H1 (cell line): Measurements from ENCODE around the gene GABRB2. TPM values are rescaled to one million over a fixed set of nuclear protein-coding genes. Genes with fewer than 3 reads are reported as not detected.

Source experiments
- HDAC2 ChIP-seq, 2 experiments: fragments of 300-600 bp in 1 of 2; sonication (generic) in 1 of 2; IDR thresholded peaks; 2 replicates each; pipeline ENCODE4 v1.6.1; 2011 to 2012; ENCODE audit warnings: low read depth in 2 of 2, low read length in 2 of 2, mild to moderate bottlenecking in 2 of 2, moderate library complexity in 2 of 2, borderline replicate concordance in 1 of 2, inconsistent platforms in 1 of 2
- RXRA ChIP-seq: IDR thresholded peaks from 2 replicates; pipeline ENCODE4 v1.6.1; 2011; ENCODE audit warnings: low read depth, mild to moderate bottlenecking, low read length, moderate library complexity; ENCODE audit not compliant: insufficient read depth
- SIRT6 ChIP-seq: IDR thresholded peaks from one replicate; pipeline ENCODE4 v1.7.1; 2012; ENCODE audit warnings: low read length, inconsistent platforms
- polyA plus RNA-seq, 7 experiments: library from polyadenylated mRNA; depleted of rRNA in 3 of 7; stranded (reverse) in 5 of 7; unstranded in 2 of 7; fragments of >200 nt in 5 of 7; fragments of 200-250 nt in 2 of 7; gene quantifications; 1 replicate in 5 of 7; 2 replicates in 1 of 7; 4 replicates in 1 of 7; pipeline versions ENCODE4 v1.2.1 to v1.2.3, GENCODE V29; 2011 to 2013; ENCODE audit warnings: missing spikeins in 2 of 7, mixed read lengths in 2 of 7
- total RNA-seq: library from RNA; stranded (reverse); fragmentation: NEBNext Ultra II Directional; extraction: Animal tissue kit (Norgen Biotek cat#: 25700); gene quantifications from 2 replicates; pipeline ENCODE4 v1.2.1, GENCODE V29; 2021

The GABRB2 gene
- total and polyA plus RNA-seq, 2 of the 8 experiments (the other 6 are each of a cell fraction or from before 2014, with no cell fraction given): 0.54 to 1.9 TPM

- TF ChIP-seq SIRT6 (no peak), HDAC2 (IDR thresholded peaks at IDR 0.05; ENCODE audit: borderline replicate concordance in 1 of 2, low read depth in 2 of 2, low read length in 2 of 2) (no peak), RXRA (no peak)
Observed at GRCh38 chr5:161286066-161286655, 260.4 kb downstream of the GABRB2 start (continued).
